OCI-M1 (cell line): ENCODE measurements around the gene JAM2.
A peak's percentile ranks its signal among the peaks of the same experiment; 100 is the strongest.
"Not testable (repeated sequence)": the region's sequence is repeated elsewhere in the genome, so short reads cannot be mapped to it uniquely, and the experiment has no call there.

Source experiments
- DNase-seq: peaks from one replicate; lab custom pipeline; 2025; lab: John Stamatoyannopoulos, UW

Gene JAM2

DNA sequence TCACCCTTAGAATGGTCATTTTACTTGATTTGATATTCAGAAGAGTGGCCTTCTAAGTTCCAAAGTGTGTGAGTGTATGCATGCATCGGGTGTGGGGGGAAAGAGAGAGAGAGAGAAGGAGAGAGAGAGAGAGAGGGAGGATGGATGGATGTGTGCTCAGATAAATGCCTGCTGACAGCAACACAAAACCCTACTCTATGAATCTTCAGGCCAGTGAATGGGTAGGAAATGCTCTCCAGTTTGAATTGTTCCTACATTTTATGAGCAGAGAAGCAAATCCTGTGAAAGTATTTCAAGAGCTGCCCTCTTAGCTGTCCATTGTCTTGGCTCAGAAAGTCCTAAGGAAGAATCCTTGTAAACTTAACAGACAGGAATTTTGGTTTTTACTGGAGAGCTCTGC, 7.4 kb downstream of the JAM2 start:
- DNase-seq: no peak

DNA sequence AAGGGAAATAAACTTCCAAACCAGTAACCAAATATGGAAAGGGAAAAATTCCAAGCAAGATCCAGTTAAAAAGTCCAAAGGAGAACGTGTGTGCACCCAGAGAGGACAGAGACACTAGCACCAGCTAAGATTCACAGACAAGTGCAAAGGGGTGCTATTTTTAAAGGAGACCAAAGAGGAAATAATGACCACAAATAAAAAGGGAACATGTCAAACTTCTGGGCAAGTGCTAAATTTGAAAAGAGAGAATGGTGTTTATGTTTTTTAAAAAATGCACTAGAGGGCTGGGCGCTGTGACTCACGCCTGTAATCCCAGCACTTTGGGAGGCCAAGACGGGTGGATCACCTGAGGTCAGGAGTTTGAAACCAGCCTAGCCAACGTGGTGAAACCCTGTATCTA, 8.6 kb downstream of the JAM2 start:
- no peak for DNase-seq

- no peak for DNase-seq
These were observed 10.1 kb downstream of the JAM2 start for GRCh38 chr21:25649146-25649545.

DNA sequence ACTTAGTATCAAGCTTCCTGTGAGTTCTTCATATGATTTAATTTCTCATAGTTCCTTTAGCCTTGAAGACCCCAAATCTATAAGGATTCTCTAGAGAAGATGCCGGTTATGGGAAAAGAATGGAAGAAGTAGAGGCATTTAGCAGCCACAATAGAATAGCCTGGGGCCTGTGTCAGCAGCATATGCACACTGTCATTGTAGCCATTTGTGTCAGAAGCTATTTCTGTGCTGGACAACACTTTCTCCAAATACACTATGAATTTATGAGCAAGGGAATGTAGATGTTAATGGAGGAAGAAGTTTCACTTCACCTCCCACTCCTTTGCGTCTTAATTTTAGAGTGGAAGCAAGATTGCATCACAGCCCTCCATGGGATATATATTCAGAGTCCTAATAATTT, 17.4 kb downstream of the JAM2 start:
- no peak for DNase-seq

DNA sequence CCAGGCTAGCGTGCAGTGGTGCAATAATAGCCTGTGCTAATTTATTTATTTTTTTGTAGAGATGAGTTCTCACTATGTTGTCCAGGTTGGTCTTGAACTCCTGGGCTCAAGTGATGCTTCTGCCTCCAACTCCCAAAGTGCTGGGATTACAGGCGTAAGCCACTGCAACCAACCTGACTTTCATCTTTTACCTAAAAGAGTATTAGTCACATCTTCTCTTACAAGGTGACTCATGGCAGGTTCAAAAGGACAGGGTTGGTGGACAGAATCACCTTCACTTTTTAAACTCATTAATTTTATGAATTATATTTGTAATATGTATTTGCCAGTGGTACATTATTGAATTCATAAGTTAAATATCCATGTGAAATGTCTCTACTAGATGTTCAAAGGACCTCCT, 18.1 kb downstream of the JAM2 start:
- no peak for DNase-seq

- no peak for DNase-seq
These were observed 19.5 kb downstream of the JAM2 start for GRCh38 chr21:25658427-25659035.

GRCh38 chr21:25660233-25660632, 21.2 kb downstream of the JAM2 start:
- DNase-seq: no peak

GRCh38 chr21:25664491-25664931, 25.5 kb downstream of the JAM2 start:
- no peak for DNase-seq

- DNase-seq: no peak
These were observed 31.7 kb downstream of the JAM2 start for GRCh38 chr21:25670726-25671125.

- DNase-seq: no peak
These were observed 37.4 kb downstream of the JAM2 start for GRCh38 chr21:25676451-25676850.

DNA sequence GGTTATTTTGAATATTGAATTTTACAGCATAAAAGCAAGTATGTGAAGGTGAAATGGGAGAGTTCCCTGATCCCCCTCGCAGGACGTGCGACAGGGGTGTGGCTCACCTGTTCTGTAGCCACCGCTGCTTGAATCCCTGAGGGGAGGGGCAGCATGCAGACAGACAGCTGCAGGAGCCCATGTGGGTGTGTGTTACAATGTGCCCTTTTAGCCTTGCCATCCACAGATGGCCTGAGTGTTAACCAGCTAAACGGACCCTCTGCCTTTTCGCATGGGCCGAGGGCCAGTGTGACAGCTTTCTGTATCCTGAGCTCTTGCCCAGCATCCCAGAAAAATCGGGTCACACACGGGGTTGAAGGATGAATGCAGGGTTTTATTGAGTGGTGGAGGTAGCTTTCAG, 43.3 kb downstream of the JAM2 start:
- DNase-seq: no peak

DNA sequence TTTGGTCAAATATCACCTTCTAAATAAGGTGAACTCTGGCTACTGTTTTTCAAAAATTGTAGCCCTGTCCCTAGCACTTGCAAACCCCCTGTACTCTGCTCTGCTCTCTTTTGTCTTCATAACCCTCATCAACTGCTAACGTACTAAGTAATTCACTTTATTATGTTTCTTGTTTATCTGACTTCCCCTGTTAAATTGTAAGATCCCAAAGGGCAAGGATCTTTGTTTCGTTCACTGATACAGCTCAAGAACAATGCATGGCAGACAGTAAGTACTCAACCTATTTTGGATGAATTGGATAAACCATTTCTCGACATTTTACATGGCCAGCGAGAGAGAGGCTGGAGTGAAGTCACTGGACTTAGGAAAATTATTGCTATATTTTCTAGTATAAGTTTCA, 48.7 kb downstream of the JAM2 start:
- no peak for DNase-seq

DNA sequence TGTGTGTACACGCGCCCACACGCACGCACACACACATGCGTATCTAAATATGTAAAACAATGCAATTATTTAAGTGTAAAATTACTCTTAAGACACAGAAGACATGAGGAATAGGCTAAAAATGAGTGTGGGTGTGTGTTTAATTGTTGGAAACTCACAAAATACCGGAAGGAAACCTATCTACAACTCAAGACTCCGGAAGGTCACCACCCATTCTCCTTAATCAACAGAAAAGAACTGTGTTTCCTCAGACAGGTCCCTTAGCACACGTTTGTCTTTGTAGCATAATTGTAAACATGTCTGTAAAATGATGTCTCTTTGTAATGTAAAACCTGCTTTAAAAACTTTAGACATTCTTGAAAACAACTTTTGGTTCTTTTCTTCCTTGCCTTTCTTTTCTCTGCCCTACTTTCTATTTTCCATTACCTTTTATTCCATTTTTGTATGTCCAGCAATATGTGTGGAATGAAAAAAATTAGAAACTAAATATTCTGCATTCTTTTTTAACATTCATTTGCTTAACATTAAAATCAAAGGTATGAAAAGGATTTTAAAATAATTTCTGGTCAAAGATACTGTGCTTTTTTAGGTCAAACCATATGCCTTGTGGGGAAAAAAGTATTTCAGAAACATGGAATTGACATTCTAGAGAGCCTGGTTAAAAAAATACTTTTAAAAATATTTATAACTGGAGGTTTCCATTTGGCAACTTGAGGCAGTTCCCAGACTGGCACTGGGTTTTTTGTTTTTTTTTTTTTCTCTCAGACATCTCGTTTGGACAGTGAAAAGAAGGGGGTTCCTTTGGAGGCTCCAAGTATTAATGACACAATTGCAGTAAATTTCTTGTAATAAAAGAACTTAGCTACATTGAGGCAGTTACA, 49.5 kb downstream of the JAM2 start:
- DNase-seq: no peak

- no peak for DNase-seq
These were observed 50.2 kb downstream of the JAM2 start for GRCh38 chr21:25689226-25689625.

- no peak for DNase-seq
These were observed 52.9 kb downstream of the JAM2 start for GRCh38 chr21:25691976-25692375.

DNA sequence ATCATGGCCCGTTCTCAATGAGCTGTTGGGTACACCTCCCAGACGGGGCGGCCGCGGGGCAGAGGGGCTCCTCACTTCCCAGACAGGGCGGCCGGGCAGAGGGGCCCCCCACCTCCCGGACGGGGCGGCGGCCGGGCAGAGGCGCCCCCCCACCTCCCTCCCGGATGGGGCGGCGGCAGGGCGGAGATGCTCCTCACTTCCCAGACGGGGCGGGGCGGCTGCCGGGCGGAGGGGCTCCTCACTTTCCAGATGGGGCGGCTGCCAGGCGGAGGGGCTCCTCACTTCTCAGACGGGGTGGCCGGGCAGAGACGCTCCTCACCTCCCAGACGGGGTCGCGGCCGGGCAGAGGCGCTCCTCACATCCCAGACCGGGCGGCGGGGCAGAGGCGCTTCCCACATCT, 56.4 kb downstream of the JAM2 start:
- not testable (repeated sequence) for DNase-seq

GRCh38 chr21:25700741-25701140, 61.7 kb downstream of the JAM2 start:
- DNase-seq: no peak

DNA sequence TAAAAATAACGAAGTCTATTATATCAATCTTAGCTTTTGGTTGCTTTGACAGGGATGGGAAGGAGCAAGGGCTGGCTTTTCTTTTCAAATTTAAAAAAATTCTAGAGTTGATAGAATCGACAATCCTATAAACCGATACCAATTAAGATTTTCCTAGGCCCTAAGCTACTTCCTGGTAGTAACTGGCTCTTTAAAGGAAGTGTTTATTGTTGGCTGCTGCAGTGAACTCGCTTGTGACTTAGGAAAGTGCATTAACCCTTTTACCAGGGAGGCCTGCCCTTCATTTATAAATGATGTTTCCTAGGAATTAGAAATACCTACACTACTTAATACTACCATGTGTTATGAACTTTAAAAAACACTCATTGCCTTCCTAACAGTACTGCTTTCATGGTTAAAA, 62.5 kb downstream of the JAM2 start:
- peak; percentile 13 for DNase-seq

- peak; percentile 56 for DNase-seq
These were observed 69.5 kb downstream of the JAM2 start for GRCh38 chr21:25708467-25709065.

DNA sequence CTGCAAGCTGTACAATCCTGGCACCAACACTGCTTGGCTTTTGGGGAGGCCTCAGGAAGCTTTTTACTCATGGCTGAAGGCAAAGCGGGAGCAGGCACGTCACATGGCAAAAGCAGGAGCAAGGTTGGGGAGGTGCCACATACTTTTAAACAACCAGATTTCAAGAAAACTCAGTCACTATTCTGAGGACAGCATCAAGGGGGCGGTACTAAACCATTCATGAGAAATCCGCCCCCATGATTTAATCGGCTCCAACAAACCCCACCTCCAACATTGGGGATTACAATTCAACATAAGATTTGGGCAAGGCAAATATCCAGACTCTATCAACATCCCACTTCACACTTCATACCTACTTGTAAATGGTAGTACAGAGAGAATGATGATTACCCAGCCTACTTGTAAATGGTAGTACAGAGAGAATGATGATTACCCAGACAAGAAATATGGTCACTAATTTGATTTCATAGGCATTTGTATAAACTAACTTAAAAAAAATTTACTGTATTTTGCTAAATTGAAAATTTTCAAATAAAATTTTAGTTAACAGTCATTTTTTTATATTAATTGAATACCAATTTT, 70.7 kb downstream of the JAM2 start:
- no peak for DNase-seq

GRCh38 chr21:25710550-25710949, 71.5 kb downstream of the JAM2 start:
- DNase-seq: no peak

- DNase-seq: not testable (repeated sequence)
These were observed 75.0 kb downstream of the JAM2 start for GRCh38 chr21:25714066-25714465.
